GM23338 (cell line): ENCODE data around the gene DGKG. TPM values are rescaled to one million over a fixed set of nuclear protein-coding genes. Genes with fewer than 3 reads are reported as not detected.

Experiments used
- ATAC-seq: fragments of 200-7000 bp; cut with Tn5 transposase; 3 replicates; pipeline ENCODE4 v1.9.1; 2020
- DNase-seq: peaks from one replicate; pipeline ENCODE4 v3.0.0-alpha.2; 2015; ENCODE audit warnings: low spot score
- H2AFZ ChIP-seq: fragments of 200-600 bp; sonication (generic); 2 replicates; pipeline ENCODE4 v1.8.0; 2016; ENCODE audit warnings: antibody characterized with exemption, mild to moderate bottlenecking, moderate library complexity
- H3F3A ChIP-seq: fragments of 200-600 bp; sonication (generic); replicated peaks from 2 replicates; pipeline ENCODE4 v1.8.0; 2017; ENCODE audit warnings: antibody characterized with exemption, mixed run types, low read depth
- H3K27ac ChIP-seq: fragments of 200-600 bp; sonication (generic); 2 replicates; pipeline ENCODE4 v1.6.1; 2016; ENCODE audit warnings: low read depth
- H3K27me3 ChIP-seq: fragments of 200-600 bp; sonication (generic); 2 replicates; pipeline ENCODE4 v1.8.0; 2016; ENCODE audit warnings: mild to moderate bottlenecking, mixed run types, moderate library complexity; ENCODE audit not compliant: insufficient read depth
- H3K36me3 ChIP-seq: fragments of 200-600 bp; sonication (generic); 2 replicates; pipeline ENCODE4 v1.8.0; 2016; ENCODE audit warnings: mild to moderate bottlenecking; ENCODE audit not compliant: insufficient read depth
- H3K4me1 ChIP-seq: fragments of 200-600 bp; sonication (generic); 2 replicates; pipeline ENCODE4 v1.8.0; 2016; ENCODE audit warnings: mild to moderate bottlenecking, moderate library complexity; ENCODE audit not compliant: insufficient read depth
- H3K4me2 ChIP-seq: fragments of 200-600 bp; sonication (generic); 2 replicates; pipeline ENCODE4 v1.7.1; 2017; ENCODE audit warnings: mixed run types
- H3K4me3 ChIP-seq: fragments of 200-600 bp; sonication (generic); 2 replicates; pipeline ENCODE4 v1.6.1; 2016; ENCODE audit warnings: mixed run types
- H3K79me2 ChIP-seq: fragments of 200-600 bp; sonication (generic); replicated peaks from 2 replicates; pipeline ENCODE4 v1.8.0; 2017; ENCODE audit warnings: mild to moderate bottlenecking; ENCODE audit not compliant: insufficient read depth
- H3K9me2 ChIP-seq: fragments of 200-600 bp; sonication (generic); 2 replicates; pipeline ENCODE4 v1.8.0; 2017; ENCODE audit not compliant: insufficient read depth
- H4K20me1 ChIP-seq: fragments of 200-600 bp; sonication (generic); replicated peaks from 2 replicates; pipeline ENCODE4 v1.8.0; 2017; ENCODE audit warnings: mild to moderate bottlenecking; ENCODE audit not compliant: insufficient read depth
- H3K27ac Mint-ChIP-seq: 2 replicates; pipeline ENCODE4 v1.8.0; 2020; ENCODE audit warnings: inconsistent platforms, mild to moderate bottlenecking, moderate library complexity, mixed read lengths
- H3K27me3 Mint-ChIP-seq: 3 replicates; pipeline ENCODE4 v1.8.0; 2022; ENCODE audit warnings: low read depth, mild to moderate bottlenecking, moderate library complexity, mixed read lengths, inconsistent platforms; ENCODE audit not compliant: insufficient read depth, poor library complexity
- H3K36me3 Mint-ChIP-seq: 3 replicates; pipeline ENCODE4 v1.8.0; 2021; ENCODE audit warnings: low read depth, mild to moderate bottlenecking, inconsistent platforms, moderate library complexity, mixed read lengths
- H3K4me1 Mint-ChIP-seq: 3 replicates; pipeline ENCODE4 v1.8.0; 2020; ENCODE audit warnings: mild to moderate bottlenecking, inconsistent platforms, mixed read lengths
- H3K4me3 Mint-ChIP-seq: 3 replicates; pipeline ENCODE4 v1.8.0; 2021; ENCODE audit warnings: moderate library complexity, mild to moderate bottlenecking, inconsistent platforms, mixed read lengths
- H3K9me3 Mint-ChIP-seq: 3 replicates; pipeline ENCODE4 v1.8.0; 2020; ENCODE audit warnings: moderate library complexity, mild to moderate bottlenecking, inconsistent platforms, mixed read lengths
- EZH2 ChIP-seq: fragments of 200-600 bp; sonication (generic); IDR thresholded peaks from one replicate; pipeline ENCODE4 v1.8.0; 2017; ENCODE audit warnings: antibody characterized with exemption, mild to moderate bottlenecking, low read depth; ENCODE audit not compliant: unreplicated experiment
- JUNB ChIP-seq: IDR thresholded peaks from one replicate; pipeline ENCODE4 v1.6.1; 2016; ENCODE audit warnings: antibody characterized with exemption; ENCODE audit not compliant: unreplicated experiment
- NANOG ChIP-seq: IDR thresholded peaks from 2 replicates; pipeline ENCODE4 v1.6.1; 2016; ENCODE audit warnings: antibody characterized with exemption, borderline replicate concordance
- POLR2AphosphoS5 ChIP-seq: IDR thresholded peaks from 2 replicates; pipeline ENCODE4 v1.6.1; 2016; ENCODE audit warnings: antibody characterized with exemption, low read depth
- ZNF114 ChIP-seq: fragments of 250-450 bp; sonication (Bioruptor Pico); IDR thresholded peaks from 2 replicates; pipeline ENCODE4 v1.5.0; 2020; ENCODE audit warnings: mild to moderate bottlenecking, moderate library complexity
- ZNF331 ChIP-seq: fragments of 250-450 bp; sonication (Bioruptor Pico); IDR thresholded peaks from 2 replicates; pipeline ENCODE4 v1.5.0; 2020; ENCODE audit warnings: low read depth, mild to moderate bottlenecking, moderate library complexity
- polyA plus RNA-seq: library from polyadenylated mRNA; unstranded; fragments of >200 nt; fragmentation: Nextera tagmentation; extraction: Ambion mirVana; gene quantifications from 2 replicates; pipeline ENCODE4 v1.2.1, GENCODE V29; 2016
- total RNA-seq: library from RNA; depleted of rRNA; stranded (reverse); fragments of >200 nt; shearing (Covaris generic); gene quantifications from 2 replicates; pipeline ENCODE4 v1.2.3, GENCODE V29; 2014
- TF ChIP-seq, protein P1 (sequence below), 2 experiments: fragments of 200-600 bp in 1 of 2; sonication (generic) in 1 of 2; conservative IDR thresholded peaks; 2 replicates each; pipeline versions ENCODE4 v1.5.1 to v1.6.1; 2016 to 2017; ENCODE audit warnings: antibody characterized with exemption in 2 of 2, low read depth in 2 of 2, mild to moderate bottlenecking in 2 of 2, moderate library complexity in 1 of 2
- TF ChIP-seq, protein P2 (sequence below): IDR thresholded peaks from 2 replicates; pipeline ENCODE4 v1.6.1; 2016; ENCODE audit warnings: antibody characterized with exemption
- TF ChIP-seq, protein P3 (sequence below): fragments of 250-450 bp; sonication (Bioruptor Pico); IDR thresholded peaks from 2 replicates; pipeline ENCODE4 v1.5.0; 2020; ENCODE audit warnings: mild to moderate bottlenecking, moderate library complexity
- TF ChIP-seq, protein P4 (sequence below): IDR thresholded peaks from one replicate; pipeline ENCODE4 v1.6.1; 2018; ENCODE audit warnings: antibody characterized with exemption; ENCODE audit not compliant: unreplicated experiment

Gene DGKG
- total and polyA plus RNA-seq, 2 experiments from 2014 or later, result 0.14 to 0.31 TPM

DNA sequence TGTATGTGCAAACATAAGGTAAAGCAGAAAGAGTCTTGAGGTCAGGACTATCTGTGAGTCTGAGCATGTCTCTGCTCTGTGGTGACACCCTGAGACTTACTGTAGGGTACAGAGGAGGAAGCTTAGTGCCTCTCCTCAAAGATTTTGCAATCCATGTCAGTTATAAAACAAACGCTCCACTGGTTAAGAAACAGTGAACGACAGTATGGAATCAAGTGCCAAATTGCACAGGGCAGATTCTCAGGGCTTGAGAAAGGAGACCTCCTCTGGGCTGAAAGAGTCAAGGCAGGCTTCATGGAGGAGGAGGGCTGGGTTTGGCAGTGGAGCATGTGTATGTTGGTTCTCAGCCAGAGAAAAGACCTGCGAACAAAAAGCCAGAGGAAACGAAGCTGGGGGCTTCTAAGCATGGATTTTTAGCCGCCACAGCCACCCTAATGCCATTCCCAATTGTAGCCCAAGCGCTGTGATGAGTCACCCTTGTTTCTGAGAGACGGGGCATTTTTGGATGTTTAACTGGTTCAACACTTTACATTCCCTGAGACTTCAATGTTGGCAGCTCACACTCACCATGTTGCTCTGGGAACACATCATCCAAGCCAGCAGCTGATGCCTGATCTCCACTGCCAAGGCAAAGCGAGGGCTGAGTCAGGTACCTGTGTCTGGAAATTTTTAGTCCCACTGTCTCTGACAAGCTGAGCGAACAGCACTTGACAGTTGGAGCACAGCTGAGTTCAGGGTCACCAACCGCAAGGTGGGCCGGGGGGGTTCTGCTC, 3.4 kb upstream of the DGKG start (continued):
- TF ChIP-seq, protein P1, sequence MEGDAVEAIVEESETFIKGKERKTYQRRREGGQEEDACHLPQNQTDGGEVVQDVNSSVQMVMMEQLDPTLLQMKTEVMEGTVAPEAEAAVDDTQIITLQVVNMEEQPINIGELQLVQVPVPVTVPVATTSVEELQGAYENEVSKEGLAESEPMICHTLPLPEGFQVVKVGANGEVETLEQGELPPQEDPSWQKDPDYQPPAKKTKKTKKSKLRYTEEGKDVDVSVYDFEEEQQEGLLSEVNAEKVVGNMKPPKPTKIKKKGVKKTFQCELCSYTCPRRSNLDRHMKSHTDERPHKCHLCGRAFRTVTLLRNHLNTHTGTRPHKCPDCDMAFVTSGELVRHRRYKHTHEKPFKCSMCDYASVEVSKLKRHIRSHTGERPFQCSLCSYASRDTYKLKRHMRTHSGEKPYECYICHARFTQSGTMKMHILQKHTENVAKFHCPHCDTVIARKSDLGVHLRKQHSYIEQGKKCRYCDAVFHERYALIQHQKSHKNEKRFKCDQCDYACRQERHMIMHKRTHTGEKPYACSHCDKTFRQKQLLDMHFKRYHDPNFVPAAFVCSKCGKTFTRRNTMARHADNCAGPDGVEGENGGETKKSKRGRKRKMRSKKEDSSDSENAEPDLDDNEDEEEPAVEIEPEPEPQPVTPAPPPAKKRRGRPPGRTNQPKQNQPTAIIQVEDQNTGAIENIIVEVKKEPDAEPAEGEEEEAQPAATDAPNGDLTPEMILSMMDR (conservative IDR thresholded peaks at IDR 0.05; ENCODE audit: low read depth in 2 of 2), result no peak
- TF ChIP-seq ZNF331, result no peak
- TF ChIP-seq, protein P2, sequence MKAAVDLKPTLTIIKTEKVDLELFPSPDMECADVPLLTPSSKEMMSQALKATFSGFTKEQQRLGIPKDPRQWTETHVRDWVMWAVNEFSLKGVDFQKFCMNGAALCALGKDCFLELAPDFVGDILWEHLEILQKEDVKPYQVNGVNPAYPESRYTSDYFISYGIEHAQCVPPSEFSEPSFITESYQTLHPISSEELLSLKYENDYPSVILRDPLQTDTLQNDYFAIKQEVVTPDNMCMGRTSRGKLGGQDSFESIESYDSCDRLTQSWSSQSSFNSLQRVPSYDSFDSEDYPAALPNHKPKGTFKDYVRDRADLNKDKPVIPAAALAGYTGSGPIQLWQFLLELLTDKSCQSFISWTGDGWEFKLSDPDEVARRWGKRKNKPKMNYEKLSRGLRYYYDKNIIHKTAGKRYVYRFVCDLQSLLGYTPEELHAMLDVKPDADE, result no peak
- TF ChIP-seq ZNF114 (CRISPR knock-in tag), result no peak

DNA sequence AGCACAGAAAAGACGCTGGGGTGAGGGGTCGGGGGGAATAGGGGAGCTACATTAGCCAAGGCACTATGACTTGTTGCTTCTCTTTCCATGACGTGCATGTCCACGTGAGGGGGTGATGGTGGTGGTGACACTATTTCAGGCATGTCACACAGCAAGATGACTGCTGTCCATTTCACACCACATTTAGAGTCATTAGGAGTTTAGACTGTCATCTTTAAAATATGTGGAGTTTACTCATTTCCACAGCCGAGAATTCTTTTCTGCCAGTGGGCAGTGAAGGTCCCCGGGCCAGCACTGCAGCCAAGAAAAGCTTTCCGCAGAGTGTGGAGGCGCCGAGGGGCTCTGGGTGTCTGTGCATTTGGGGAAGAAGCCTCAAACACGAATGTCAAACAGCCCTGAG, 954 bp upstream of the DGKG start:
- H3K4me1 ChIP-seq, result 0 out of 2 replicates have a peak, but pooled peaks cover 4% of the 10 kb centered on the region
- H3K27ac ChIP-seq, result no peak overlapping the region
- peaks cover 66% of the 10 kb centered on the region for H3K27me3 ChIP-seq
- no peaks in the 10 kb centered on the region for H3K9me3 Mint-ChIP-seq
- H3K9me2 ChIP-seq, result no peaks in the 10 kb centered on the region
- H3K79me2 ChIP-seq, result no peaks in the 10 kb centered on the region
- peaks cover 45% of the 10 kb centered on the region for H3K27me3 Mint-ChIP-seq
- no peak overlapping the region for H3K4me3 ChIP-seq
- H3K36me3 ChIP-seq, result no peaks in the 10 kb centered on the region
- H3K4me3 Mint-ChIP-seq, result peak overlapping the region; percentile 71
- ATAC-seq (no peak), DNase-seq (no peak)
- no peaks in the 10 kb centered on the region for H4K20me1 ChIP-seq
- H3F3A ChIP-seq, result 0 out of 2 replicates have a peak, but pooled peaks cover 5% of the 10 kb centered on the region
- H2AFZ ChIP-seq, result no peak overlapping the region
- H3K27ac Mint-ChIP-seq, result no peak overlapping the region
- no peak overlapping the region for H3K4me2 ChIP-seq
- H3K4me1 Mint-ChIP-seq, result peaks cover 12% of the 10 kb centered on the region
- no peaks in the 10 kb centered on the region for H3K36me3 Mint-ChIP-seq
- TF ChIP-seq, protein P3, sequence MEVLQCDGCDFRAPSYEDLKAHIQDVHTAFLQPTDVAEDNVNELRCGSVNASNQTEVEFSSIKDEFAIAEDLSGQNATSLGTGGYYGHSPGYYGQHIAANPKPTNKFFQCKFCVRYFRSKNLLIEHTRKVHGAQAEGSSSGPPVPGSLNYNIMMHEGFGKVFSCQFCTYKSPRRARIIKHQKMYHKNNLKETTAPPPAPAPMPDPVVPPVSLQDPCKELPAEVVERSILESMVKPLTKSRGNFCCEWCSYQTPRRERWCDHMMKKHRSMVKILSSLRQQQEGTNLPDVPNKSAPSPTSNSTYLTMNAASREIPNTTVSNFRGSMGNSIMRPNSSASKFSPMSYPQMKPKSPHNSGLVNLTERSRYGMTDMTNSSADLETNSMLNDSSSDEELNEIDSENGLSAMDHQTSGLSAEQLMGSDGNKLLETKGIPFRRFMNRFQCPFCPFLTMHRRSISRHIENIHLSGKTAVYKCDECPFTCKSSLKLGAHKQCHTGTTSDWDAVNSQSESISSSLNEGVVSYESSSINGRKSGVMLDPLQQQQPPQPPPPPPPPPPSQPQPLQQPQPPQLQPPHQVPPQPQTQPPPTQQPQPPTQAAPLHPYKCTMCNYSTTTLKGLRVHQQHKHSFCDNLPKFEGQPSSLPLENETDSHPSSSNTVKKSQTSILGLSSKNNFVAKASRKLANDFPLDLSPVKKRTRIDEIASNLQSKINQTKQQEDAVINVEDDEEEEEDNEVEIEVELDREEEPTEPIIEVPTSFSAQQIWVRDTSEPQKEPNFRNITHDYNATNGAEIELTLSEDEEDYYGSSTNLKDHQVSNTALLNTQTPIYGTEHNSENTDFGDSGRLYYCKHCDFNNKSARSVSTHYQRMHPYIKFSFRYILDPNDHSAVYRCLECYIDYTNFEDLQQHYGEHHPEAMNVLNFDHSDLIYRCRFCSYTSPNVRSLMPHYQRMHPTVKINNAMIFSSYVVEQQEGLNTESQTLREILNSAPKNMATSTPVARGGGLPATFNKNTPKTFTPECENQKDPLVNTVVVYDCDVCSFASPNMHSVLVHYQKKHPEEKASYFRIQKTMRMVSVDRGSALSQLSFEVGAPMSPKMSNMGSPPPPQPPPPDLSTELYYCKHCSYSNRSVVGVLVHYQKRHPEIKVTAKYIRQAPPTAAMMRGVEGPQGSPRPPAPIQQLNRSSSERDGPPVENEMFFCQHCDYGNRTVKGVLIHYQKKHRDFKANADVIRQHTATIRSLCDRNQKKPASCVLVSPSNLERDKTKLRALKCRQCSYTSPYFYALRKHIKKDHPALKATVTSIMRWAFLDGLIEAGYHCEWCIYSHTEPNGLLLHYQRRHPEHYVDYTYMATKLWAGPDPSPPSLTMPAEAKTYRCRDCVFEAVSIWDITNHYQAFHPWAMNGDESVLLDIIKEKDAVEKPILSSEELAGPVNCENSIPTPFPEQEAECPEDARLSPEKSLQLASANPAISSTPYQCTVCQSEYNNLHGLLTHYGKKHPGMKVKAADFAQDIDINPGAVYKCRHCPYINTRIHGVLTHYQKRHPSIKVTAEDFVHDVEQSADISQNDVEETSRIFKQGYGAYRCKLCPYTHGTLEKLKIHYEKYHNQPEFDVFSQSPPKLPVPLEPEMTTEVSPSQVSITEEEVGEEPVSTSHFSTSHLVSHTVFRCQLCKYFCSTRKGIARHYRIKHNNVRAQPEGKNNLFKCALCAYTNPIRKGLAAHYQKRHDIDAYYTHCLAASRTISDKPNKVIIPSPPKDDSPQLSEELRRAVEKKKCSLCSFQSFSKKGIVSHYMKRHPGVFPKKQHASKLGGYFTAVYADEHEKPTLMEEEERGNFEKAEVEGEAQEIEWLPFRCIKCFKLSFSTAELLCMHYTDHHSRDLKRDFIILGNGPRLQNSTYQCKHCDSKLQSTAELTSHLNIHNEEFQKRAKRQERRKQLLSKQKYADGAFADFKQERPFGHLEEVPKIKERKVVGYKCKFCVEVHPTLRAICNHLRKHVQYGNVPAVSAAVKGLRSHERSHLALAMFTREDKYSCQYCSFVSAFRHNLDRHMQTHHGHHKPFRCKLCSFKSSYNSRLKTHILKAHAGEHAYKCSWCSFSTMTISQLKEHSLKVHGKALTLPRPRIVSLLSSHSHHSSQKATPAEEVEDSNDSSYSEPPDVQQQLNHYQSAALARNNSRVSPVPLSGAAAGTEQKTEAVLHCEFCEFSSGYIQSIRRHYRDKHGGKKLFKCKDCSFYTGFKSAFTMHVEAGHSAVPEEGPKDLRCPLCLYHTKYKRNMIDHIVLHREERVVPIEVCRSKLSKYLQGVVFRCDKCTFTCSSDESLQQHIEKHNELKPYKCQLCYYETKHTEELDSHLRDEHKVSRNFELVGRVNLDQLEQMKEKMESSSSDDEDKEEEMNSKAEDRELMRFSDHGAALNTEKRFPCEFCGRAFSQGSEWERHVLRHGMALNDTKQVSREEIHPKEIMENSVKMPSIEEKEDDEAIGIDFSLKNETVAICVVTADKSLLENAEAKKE (CRISPR knock-in tag), result no peak
- TF ChIP-seq POLR2AphosphoS5, result no peak
- TF ChIP-seq, protein P4, sequence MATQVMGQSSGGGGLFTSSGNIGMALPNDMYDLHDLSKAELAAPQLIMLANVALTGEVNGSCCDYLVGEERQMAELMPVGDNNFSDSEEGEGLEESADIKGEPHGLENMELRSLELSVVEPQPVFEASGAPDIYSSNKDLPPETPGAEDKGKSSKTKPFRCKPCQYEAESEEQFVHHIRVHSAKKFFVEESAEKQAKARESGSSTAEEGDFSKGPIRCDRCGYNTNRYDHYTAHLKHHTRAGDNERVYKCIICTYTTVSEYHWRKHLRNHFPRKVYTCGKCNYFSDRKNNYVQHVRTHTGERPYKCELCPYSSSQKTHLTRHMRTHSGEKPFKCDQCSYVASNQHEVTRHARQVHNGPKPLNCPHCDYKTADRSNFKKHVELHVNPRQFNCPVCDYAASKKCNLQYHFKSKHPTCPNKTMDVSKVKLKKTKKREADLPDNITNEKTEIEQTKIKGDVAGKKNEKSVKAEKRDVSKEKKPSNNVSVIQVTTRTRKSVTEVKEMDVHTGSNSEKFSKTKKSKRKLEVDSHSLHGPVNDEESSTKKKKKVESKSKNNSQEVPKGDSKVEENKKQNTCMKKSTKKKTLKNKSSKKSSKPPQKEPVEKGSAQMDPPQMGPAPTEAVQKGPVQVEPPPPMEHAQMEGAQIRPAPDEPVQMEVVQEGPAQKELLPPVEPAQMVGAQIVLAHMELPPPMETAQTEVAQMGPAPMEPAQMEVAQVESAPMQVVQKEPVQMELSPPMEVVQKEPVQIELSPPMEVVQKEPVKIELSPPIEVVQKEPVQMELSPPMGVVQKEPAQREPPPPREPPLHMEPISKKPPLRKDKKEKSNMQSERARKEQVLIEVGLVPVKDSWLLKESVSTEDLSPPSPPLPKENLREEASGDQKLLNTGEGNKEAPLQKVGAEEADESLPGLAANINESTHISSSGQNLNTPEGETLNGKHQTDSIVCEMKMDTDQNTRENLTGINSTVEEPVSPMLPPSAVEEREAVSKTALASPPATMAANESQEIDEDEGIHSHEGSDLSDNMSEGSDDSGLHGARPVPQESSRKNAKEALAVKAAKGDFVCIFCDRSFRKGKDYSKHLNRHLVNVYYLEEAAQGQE, result no peak
- TF ChIP-seq NANOG, result no peak
- no peak for TF ChIP-seq EZH2
- TF ChIP-seq, protein P2, result no peak
- no peak for TF ChIP-seq JUNB
